NCI-H2081 (cell line): ENCODE data around the gene CAMTA1.

Experiments
- DNase-seq, 2 experiments: peaks; one replicate each; lab custom pipeline; 2025; lab: John Stamatoyannopoulos, UW

Gene CAMTA1

DNA sequence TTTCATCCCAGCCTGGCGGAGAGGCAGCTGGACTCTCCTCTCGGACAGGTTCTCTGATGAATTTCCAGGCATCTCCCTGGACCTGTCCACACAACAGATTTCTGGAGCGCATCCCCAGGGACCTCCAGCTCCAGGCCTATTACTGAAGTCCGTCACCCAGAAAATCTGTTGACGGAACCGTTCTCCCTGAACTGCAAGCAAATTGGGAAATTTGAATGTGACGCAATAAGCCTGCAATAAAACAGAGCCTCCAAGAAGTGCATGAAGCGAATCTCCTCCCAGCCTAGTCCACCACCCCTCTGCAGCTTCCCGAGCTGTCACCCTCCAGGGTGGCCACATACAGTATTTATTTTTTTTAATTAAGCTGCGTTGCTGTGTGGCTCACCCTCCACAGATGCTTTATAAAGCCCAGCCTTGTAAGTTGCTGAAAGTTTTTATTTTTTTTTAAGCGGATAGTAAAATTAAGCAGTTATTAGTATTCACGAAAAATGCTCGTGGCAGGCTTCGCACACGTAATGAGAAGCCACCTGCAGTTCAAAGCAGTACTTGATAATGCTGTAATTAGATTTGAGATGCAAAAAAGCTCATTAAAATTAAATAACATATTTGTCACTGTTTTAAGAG, 173.3 kb downstream of the CAMTA1 start:
- no peak for DNase-seq

- DNase-seq = no peak
These were observed 174.2 kb downstream of the CAMTA1 start for GRCh38 chr1:6959491-6959890.

DNA sequence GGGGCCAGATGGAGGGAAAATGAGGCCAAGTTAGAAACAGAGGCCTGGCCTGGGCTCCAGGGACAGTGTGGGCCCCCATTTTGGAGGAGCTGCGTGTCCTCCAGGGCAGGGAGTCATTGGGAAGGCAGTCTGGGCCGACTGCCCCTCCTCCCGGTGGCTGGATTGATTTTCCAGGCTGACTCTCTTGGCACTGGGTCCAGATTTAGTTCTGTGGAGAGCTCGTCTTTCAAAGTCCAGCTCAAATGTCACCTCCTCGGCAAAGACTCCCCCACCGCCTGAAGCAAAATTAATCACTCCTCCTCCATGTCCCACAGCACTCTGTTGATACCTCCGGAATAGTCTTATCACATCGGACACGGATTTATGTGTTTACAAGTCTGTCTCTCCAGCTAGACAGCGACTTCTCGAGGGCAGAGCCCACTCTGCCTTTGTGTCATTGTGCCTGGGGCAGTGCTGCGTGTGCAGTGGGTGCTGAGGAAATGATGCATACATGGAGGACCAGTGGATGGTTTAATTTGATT, 175.1 kb downstream of the CAMTA1 start:
- no peak for DNase-seq

GRCh38 chr1:6960860-6961259, 175.6 kb downstream of the CAMTA1 start:
- no peak for DNase-seq

- no peak for DNase-seq
These were observed 176.0 kb downstream of the CAMTA1 start for GRCh38 chr1:6961289-6961688.

DNA sequence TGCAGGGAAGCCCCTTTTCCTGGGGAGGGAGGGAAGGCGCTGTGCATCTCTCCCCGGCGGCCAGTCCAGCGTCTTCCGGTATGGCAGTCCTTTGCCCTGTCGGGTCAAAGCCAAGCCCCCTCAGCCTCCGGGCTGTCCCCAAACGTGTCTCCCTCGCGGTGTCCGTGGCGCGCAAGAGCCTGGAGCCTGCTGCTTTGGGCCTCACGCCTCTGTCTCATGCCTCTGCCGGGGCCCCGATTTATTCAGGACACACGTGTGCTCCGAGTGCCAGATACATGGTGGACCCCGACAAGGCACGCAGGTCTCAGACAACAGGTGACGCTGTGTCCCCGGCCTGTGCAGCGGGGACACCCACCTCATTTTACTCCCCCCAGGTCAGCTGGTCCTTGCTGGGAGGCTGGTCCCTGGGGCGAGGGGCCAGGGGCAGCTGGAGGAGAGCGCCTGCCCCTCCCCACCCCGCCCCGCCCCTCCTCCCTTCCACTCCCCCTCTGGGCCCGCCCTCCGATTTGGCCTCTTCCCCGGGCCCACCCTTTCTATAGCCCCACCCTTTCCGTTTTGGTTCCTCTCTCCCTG, 176.7 kb downstream of the CAMTA1 start:
- DNase-seq = no peak

DNA sequence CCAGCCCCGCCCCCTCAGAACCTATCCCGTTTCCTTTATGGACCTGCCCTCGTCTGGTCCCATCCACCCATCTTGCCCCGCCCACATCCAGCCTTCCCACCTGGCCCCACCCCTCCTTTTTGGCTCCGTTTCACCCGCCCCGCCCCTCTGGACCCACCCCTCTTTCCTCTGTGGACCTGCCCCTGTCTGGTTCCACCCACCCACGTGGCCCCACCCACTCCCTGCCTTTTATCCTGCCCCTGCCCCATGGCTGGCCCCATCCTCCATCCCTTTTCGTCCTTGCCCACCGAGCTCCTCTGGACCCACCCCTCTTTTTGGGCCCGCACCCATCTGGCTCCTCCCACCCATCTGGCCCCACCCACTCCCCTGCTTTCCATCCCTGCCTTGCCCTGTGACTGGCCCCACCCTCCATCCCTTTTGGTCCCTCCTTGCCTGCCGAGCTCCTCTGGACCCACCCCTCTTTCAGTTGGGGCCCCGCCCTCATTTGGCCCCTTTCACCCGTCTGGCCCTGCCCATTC, 177.3 kb downstream of the CAMTA1 start:
- no peak for DNase-seq

DNA sequence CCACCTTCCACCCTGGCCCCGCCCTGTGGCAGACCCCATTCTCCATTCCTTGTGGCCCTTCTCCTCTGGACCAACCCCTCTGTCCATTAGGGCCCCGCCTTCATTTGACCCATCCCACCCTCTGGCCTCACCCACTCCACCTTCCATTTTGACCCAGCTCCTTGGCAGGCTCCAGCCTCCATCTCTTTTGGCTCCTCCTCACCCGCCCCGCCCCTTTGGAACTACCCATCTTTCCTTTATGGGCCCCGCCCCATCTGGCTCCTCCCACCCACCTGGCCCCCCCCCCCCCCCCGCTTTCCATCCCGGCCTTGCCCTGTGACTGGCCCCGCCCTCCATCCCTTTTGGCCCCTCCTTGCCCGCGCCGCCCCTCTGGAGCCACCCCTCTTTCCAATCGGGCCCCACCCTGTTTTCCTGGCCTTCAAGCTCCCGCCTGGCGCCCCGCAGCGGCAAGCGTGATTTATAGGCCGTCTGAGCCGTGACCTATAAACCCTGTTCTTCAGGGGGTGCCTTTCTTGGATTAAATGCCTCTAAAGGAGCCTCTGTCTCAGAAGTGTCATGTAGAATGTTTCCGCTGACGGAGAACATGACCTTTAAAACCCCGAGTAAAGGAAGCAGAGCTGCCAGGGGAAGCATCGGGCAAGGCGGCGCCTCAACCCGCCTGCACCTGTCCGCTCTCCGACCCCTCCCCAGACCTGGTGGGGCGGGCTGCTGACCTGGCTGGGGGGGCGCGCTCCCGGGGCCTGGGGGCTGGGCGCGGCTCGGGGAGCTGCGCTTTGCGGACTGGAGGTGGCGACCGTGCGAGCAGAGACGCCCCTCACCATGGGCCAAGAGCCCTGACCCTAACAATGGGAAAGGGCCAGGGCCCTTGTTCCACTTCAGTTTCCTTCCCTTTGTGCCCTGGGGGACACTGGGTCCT, 178.0 kb downstream of the CAMTA1 start:
- no peak for DNase-seq

DNA sequence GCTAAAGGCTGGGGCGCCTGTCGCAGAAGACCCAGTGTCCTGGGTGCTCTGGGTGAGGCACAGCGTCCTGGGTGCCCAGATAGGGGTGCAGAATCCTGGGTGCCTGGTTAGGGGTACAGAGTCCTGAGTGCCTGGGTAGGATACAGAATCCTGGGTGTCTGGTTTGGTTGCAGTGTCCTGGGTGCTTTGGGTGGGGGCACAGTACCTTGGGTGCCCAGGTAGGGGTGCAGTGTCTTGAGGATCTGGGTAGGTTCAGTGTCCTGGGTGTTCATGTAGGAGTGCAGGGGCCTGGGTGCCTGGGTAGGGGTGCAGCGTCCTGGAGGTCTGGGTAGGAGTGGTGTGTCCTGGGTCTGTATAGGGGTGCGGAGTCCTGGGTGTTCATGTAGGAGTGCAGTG, 178.7 kb downstream of the CAMTA1 start:
- DNase-seq = no peak

GRCh38 chr1:6965083-6965934, 180.1 kb downstream of the CAMTA1 start:
- no peak for DNase-seq

- DNase-seq = no peak
These were observed 180.6 kb downstream of the CAMTA1 start for GRCh38 chr1:6965935-6966241.

GRCh38 chr1:6966326-6966725, 181.1 kb downstream of the CAMTA1 start:
- no peak for DNase-seq

- no peak for DNase-seq
These were observed 182.3 kb downstream of the CAMTA1 start for GRCh38 chr1:6967431-6968111.

GRCh38 chr1:6969106-6969505, 183.9 kb downstream of the CAMTA1 start:
- no peak for DNase-seq

GRCh38 chr1:6969762-6970161, 184.5 kb downstream of the CAMTA1 start:
- no peak for DNase-seq

GRCh38 chr1:6970221-6970620, 185.0 kb downstream of the CAMTA1 start:
- DNase-seq = no peak

GRCh38 chr1:6971048-6971447, 185.8 kb downstream of the CAMTA1 start:
- DNase-seq = no peak

DNA sequence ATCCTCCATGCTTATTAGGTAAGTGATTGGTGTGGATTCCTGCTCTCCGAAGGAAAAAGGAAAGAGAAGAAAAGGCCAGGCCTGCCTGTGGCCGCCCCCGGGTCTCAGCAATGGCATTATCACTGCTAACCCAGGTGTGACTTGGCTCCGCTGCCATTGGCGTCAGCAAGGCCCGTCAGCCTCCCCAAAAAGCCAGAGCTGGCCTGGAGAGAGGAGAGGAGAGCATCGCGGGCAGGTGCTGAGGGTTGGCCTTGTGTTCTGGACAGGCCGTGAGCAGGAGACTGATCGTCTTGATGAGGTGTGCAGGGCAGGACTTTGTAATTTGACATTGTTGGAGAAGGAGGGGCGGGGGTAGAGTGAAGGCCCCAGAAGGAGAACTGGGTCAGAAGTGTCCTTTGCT, 186.4 kb downstream of the CAMTA1 start:
- DNase-seq = no peak

DNA sequence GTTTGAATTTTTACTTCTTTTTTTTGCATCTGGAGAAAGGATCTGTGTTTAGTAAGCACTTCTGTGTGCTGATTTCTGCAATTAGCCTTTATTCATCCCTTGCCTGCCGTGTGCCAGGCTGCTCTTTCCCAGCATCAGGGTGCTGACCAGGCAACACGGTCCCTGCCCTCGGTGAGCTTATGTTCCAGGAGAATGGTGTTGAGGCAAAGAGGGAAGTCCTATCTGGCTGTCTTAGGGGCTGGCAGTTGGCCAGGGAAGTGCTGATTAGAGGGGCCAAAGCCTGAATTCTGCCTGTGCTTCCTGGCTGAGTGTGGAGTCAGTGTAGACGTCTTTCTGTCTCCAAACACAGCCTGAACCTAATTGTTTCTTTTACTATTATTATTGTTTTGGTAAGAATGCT, 187.1 kb downstream of the CAMTA1 start:
- no peak for DNase-seq

- DNase-seq = no peak
These were observed 190.2 kb downstream of the CAMTA1 start for GRCh38 chr1:6975331-6976043.

DNA sequence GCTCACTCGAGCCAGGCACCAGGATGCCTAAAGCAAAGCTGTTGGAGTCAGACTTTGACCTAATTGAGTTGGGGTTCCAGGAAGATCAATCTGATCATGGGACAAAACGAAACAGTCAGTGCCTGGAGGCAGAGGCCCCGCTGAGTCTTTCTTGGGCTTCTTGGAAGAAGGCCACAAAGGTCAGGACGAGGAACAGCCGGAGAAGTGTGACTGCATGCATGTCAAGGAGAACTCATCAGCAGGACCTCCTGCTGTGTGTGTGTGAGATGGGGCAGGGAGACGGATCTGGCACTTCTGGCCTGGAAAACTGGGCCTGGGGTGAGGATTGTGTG, 190.8 kb downstream of the CAMTA1 start:
- DNase-seq = no peak
